Mucosa of gallbladder (tissue), 1 donor: Measurements from ENCODE around the gene GRIK3. TPM values are rescaled to one million over a fixed set of nuclear protein-coding genes. Genes with fewer than 3 reads are reported as not detected.

Experiments
- DNase-seq: peaks from one replicate; pipeline ENCODE4 v3.0.0-alpha.2; 2020; ENCODE audit warnings: low spot score
- total RNA-seq: library from RNA; stranded (reverse); gene quantifications from one replicate; pipeline ENCODE4 v1.2.1, GENCODE V29; 2021
- donor health status: DM: no; HTN: no; CAD: no.

Gene GRIK3
- total RNA-seq, 1 donor from 2014 or later, result 1.1 TPM

GRCh38 chr1:36981126-36981525, 53.2 kb downstream of the GRIK3 start:
- DNase-seq, result no peak

GRCh38 chr1:36977731-36978406, 56.4 kb downstream of the GRIK3 start:
- no peak for DNase-seq

- no peak for DNase-seq
These were observed 58.7 kb downstream of the GRIK3 start for GRCh38 chr1:36975642-36976041.

GRCh38 chr1:36973056-36973455, 61.3 kb downstream of the GRIK3 start:
- no peak for DNase-seq

- DNase-seq, result no peak
These were observed 62.3 kb downstream of the GRIK3 start for GRCh38 chr1:36971852-36972618.

GRCh38 chr1:36968730-36969129, 65.6 kb downstream of the GRIK3 start:
- DNase-seq, result no peak

GRCh38 chr1:36966242-36966641, 68.1 kb downstream of the GRIK3 start:
- DNase-seq, result peak; percentile 13

GRCh38 chr1:36965275-36966159, 68.8 kb downstream of the GRIK3 start:
- no peak for DNase-seq

- DNase-seq, result no peak
These were observed 69.5 kb downstream of the GRIK3 start for GRCh38 chr1:36964830-36965229.

GRCh38 chr1:36963006-36963405, 71.3 kb downstream of the GRIK3 start:
- no peak for DNase-seq

GRCh38 chr1:36961062-36961615, 73.2 kb downstream of the GRIK3 start:
- DNase-seq, result no peak

- no peak for DNase-seq
These were observed 77.7 kb downstream of the GRIK3 start for GRCh38 chr1:36956570-36956969.

- DNase-seq, result no peak
These were observed 79.3 kb downstream of the GRIK3 start for GRCh38 chr1:36955016-36955415.

GRCh38 chr1:36953061-36953460, 81.3 kb downstream of the GRIK3 start:
- DNase-seq, result no peak

- no peak for DNase-seq
These were observed 82.6 kb downstream of the GRIK3 start for GRCh38 chr1:36951761-36952160.

- DNase-seq, result no peak
These were observed 83.0 kb downstream of the GRIK3 start for GRCh38 chr1:36951292-36951750.

GRCh38 chr1:36950604-36951291, 83.6 kb downstream of the GRIK3 start:
- no peak for DNase-seq

- DNase-seq, result no peak
These were observed 85.7 kb downstream of the GRIK3 start for GRCh38 chr1:36948606-36949005.

- no peak for DNase-seq
These were observed 86.2 kb downstream of the GRIK3 start for GRCh38 chr1:36948147-36948546.

- DNase-seq, result no peak
These were observed 86.9 kb downstream of the GRIK3 start for GRCh38 chr1:36947384-36947783.

GRCh38 chr1:36944883-36945282, 89.4 kb downstream of the GRIK3 start:
- no peak for DNase-seq
